ENCODE measurements around the gene TNFRSF1B.

The TNFRSF1B gene

GRCh38 chr1:12249748-12250147 lies 83.0 kb downstream of the TNFRSF1B start:
- Histone ChIP-seq H2AFZ (ENCODE audit: low read depth, low read length) (no peak overlapping the region), H3K36me3 (ENCODE audit: insufficient read depth, low read length) (peaks cover 68% of the 10 kb centered on the region), H4K20me1 (ENCODE audit: insufficient read depth, low read length) (no peaks in the 10 kb centered on the region), H3K79me2 (ENCODE audit: insufficient read depth, low read length) (no peaks in the 10 kb centered on the region), H3K4me2 (ENCODE audit: insufficient read depth, low read length) (no peak overlapping the region), H3K27me3 (ENCODE audit: insufficient read depth, low read length, poor library complexity) (no peaks in the 10 kb centered on the region), H3K9me3 (ENCODE audit: insufficient read depth, low read length, severe bottlenecking) (no peaks in the 10 kb centered on the region), H3K27ac (ENCODE audit: low read length) (no peak overlapping the region), H3K4me3 (ENCODE audit: low read depth in 1 of 2, low read length in 2 of 2) (no peak overlapping the region), H3K9ac (ENCODE audit: low read depth, low read length) (no peak overlapping the region), H3K4me1 (ENCODE audit: insufficient read depth, low read length) (no peaks in the 10 kb centered on the region)
- TF ChIP-seq EZH2 (IDR thresholded peaks at IDR 0.05; ENCODE audit: borderline replicate concordance, low read depth, low read length, severe bottlenecking) (no peak), CTCF (IDR thresholded peaks at IDR 0.05; ENCODE audit: borderline replicate concordance, extremely low read depth, low read length, poor library complexity, severe bottlenecking) (no peak)
- ATAC-seq (ENCODE audit: insufficient read depth, low read depth) (no peak), DNase-seq (no peak)

- Histone ChIP-seq H3K27me3 (ENCODE audit: insufficient read depth, low read length, poor library complexity) (no peaks in the 10 kb centered on the region), H3K9ac (ENCODE audit: low read depth, low read length) (no peak overlapping the region), H3K4me3 (ENCODE audit: low read depth in 1 of 2, low read length in 2 of 2) (no peak overlapping the region), H3K4me2 (ENCODE audit: insufficient read depth, low read length) (no peak overlapping the region), H3K36me3 (ENCODE audit: insufficient read depth, low read length) (peaks cover 66% of the 10 kb centered on the region), H3K27ac (ENCODE audit: low read length) (no peak overlapping the region), H2AFZ (ENCODE audit: low read depth, low read length) (no peak overlapping the region), H3K79me2 (ENCODE audit: insufficient read depth, low read length) (no peaks in the 10 kb centered on the region), H4K20me1 (ENCODE audit: insufficient read depth, low read length) (no peaks in the 10 kb centered on the region), H3K4me1 (ENCODE audit: insufficient read depth, low read length) (no peaks in the 10 kb centered on the region), H3K9me3 (ENCODE audit: insufficient read depth, low read length, severe bottlenecking) (no peaks in the 10 kb centered on the region)
- TF ChIP-seq EZH2 (IDR thresholded peaks at IDR 0.05; ENCODE audit: borderline replicate concordance, low read depth, low read length, severe bottlenecking) (no peak), CTCF (IDR thresholded peaks at IDR 0.05; ENCODE audit: borderline replicate concordance, extremely low read depth, low read length, poor library complexity, severe bottlenecking) (no peak)
- DNase-seq (no peak), ATAC-seq (ENCODE audit: insufficient read depth, low read depth) (no peak)
Measured at GRCh38 chr1:12251442-12251841, 84.7 kb downstream of the TNFRSF1B start.

DNA sequence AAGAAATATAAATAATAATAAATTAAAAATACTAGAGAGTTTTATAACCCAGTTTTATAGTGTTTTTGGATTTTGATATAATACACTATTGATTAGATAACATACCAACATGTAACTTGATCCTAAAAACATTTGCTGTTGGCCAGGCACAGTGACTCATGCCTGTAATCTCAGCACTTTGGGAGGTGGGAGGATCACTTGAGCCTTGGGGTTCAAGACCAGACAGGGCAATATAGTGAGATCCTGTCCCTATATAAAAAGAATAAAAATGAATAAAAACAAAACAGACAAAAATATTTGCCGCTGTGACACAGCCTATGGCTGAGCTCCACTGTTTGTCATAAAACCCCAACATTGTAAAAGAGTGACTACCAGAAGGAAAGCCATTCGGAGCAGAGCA lies 89.1 kb downstream of the TNFRSF1B start:
- Histone ChIP-seq H3K27me3 (ENCODE audit: insufficient read depth, low read length, poor library complexity) (no peaks in the 10 kb centered on the region), H3K36me3 (ENCODE audit: insufficient read depth, low read length) (peaks cover 73% of the 10 kb centered on the region), H3K9ac (ENCODE audit: low read depth, low read length) (no peak overlapping the region), H3K9me3 (ENCODE audit: insufficient read depth, low read length, severe bottlenecking) (no peaks in the 10 kb centered on the region), H3K4me1 (ENCODE audit: insufficient read depth, low read length) (no peaks in the 10 kb centered on the region), H3K4me3 (ENCODE audit: low read depth in 1 of 2, low read length in 2 of 2) (no peak overlapping the region), H4K20me1 (ENCODE audit: insufficient read depth, low read length) (no peaks in the 10 kb centered on the region), H3K27ac (ENCODE audit: low read length) (no peak overlapping the region), H2AFZ (ENCODE audit: low read depth, low read length) (no peak overlapping the region), H3K79me2 (ENCODE audit: insufficient read depth, low read length) (no peaks in the 10 kb centered on the region), H3K4me2 (ENCODE audit: insufficient read depth, low read length) (no peak overlapping the region)
- TF ChIP-seq CTCF (IDR thresholded peaks at IDR 0.05; ENCODE audit: borderline replicate concordance, extremely low read depth, low read length, poor library complexity, severe bottlenecking), result no peak
- no peak for TF ChIP-seq EZH2 (IDR thresholded peaks at IDR 0.05; ENCODE audit: borderline replicate concordance, low read depth, low read length, severe bottlenecking)
- no peak for ATAC-seq (ENCODE audit: insufficient read depth, low read depth)
- DNase-seq, result no peak

- Histone ChIP-seq H3K27me3 (ENCODE audit: insufficient read depth, low read length, poor library complexity) (no peaks in the 10 kb centered on the region), H3K79me2 (ENCODE audit: insufficient read depth, low read length) (no peaks in the 10 kb centered on the region), H4K20me1 (ENCODE audit: insufficient read depth, low read length) (no peaks in the 10 kb centered on the region), H2AFZ (ENCODE audit: low read depth, low read length) (no peak overlapping the region), H3K4me3 (ENCODE audit: low read depth in 1 of 2, low read length in 2 of 2) (no peak overlapping the region), H3K36me3 (ENCODE audit: insufficient read depth, low read length) (peaks cover 79% of the 10 kb centered on the region), H3K4me2 (ENCODE audit: insufficient read depth, low read length) (no peak overlapping the region), H3K4me1 (ENCODE audit: insufficient read depth, low read length) (no peaks in the 10 kb centered on the region), H3K9ac (ENCODE audit: low read depth, low read length) (no peak overlapping the region), H3K9me3 (ENCODE audit: insufficient read depth, low read length, severe bottlenecking) (no peaks in the 10 kb centered on the region), H3K27ac (ENCODE audit: low read length) (no peak overlapping the region)
- DNase-seq (no peak), ATAC-seq (ENCODE audit: insufficient read depth, low read depth) (no peak)
- TF ChIP-seq EZH2 (IDR thresholded peaks at IDR 0.05; ENCODE audit: borderline replicate concordance, low read depth, low read length, severe bottlenecking), result no peak
- TF ChIP-seq CTCF (IDR thresholded peaks at IDR 0.05; ENCODE audit: borderline replicate concordance, extremely low read depth, low read length, poor library complexity, severe bottlenecking), result no peak
Measured at GRCh38 chr1:12258272-12258671, 91.5 kb downstream of the TNFRSF1B start.

All from DND-41 (cell line).